GM23248 (cell line): ENCODE measurements around the gene LMBR1L.

ENCODE experiments used
- EZH2 ChIP-seq: fragments of 200-600 bp; sonication (generic); IDR thresholded peaks from 2 replicates; pipeline ENCODE4 v1.6.1; 2018; ENCODE audit warnings: antibody characterized with exemption, mild to moderate bottlenecking; ENCODE audit not compliant: insufficient read depth, poor library complexity, severe bottlenecking
- EZH2phosphoT487 ChIP-seq: fragments of 200-600 bp; sonication (generic); IDR thresholded peaks from 2 replicates; pipeline ENCODE4 v1.6.1; 2018; ENCODE audit warnings: antibody characterized with exemption, moderate library complexity, mild to moderate bottlenecking, low read depth; ENCODE audit not compliant: insufficient read depth

- TF ChIP-seq EZH2phosphoT487 (no peak), EZH2 (no peak)
These were observed 39.7 kb downstream of the LMBR1L start for GRCh38 chr12:49070971-49071370.
